SK-N-SH (cell line): Measurements from ENCODE around the gene PHLDA3.

ENCODE experiments used
- ELF1 ChIP-seq: IDR thresholded peaks from 2 replicates; pipeline ENCODE4 v1.4.0; 2012
- EP300 ChIP-seq, 2 experiments: IDR thresholded peaks; 2 replicates each; pipeline versions ENCODE4 v1.4.0 to v1.6.1; 2012; ENCODE audit warnings: borderline replicate concordance in 1 of 2, low read depth in 1 of 2, low read length in 1 of 2
- EZH2phosphoT487 ChIP-seq: fragments of 200-600 bp; sonication (generic); IDR thresholded peaks from 2 replicates; pipeline ENCODE4 v1.6.1; 2017; ENCODE audit warnings: low read depth, mixed run types, mild to moderate bottlenecking, antibody characterized with exemption, moderate library complexity, borderline replicate concordance
- GATA2 ChIP-seq: sonication (generic); formaldehyde crosslinking; IDR thresholded peaks from 2 replicates; pipeline ENCODE4 v1.5.0; 2020; ENCODE audit warnings: mild to moderate bottlenecking, missing genetic modification reagents
- RFX5 ChIP-seq: IDR thresholded peaks from 2 replicates; pipeline ENCODE4 v1.6.1; 2012; ENCODE audit warnings: mild to moderate bottlenecking, improper control_type of control experiment, low read length
- TF ChIP-seq, protein P1 (sequence below): fragments of 200-600 bp; sonication (generic); IDR thresholded peaks from 2 replicates; pipeline ENCODE4 v1.6.1; 2017; ENCODE audit warnings: antibody characterized with exemption, mild to moderate bottlenecking, moderate library complexity
- TF ChIP-seq, protein P2 (sequence below): IDR thresholded peaks from 2 replicates; pipeline ENCODE4 v1.4.0; 2012; ENCODE audit warnings: low read depth, borderline replicate concordance

DNA sequence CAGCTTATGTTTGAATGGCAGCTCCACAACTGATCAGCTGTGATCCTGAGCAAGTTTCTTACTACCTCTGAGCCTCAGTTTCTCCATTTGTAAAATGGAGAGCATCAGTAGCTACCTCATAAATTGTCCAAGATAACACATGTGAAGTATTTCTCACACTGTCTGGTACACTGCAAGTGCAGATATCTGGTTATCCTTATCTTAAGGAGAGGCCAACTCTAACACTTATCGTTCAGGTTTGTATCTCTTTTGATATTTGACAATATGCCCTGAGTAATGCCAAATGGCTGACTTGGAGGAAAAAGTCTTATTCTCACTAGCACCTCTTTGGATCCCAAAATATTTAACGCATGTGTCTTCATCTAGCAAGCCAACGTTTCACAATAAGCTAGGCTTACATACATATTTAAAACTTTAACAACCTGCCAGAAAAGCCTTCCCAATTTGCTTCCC lies 35.2 kb upstream of the PHLDA3 start:
- no peak for TF ChIP-seq ELF1
- no peak for TF ChIP-seq RFX5
- TF ChIP-seq, protein P1, sequence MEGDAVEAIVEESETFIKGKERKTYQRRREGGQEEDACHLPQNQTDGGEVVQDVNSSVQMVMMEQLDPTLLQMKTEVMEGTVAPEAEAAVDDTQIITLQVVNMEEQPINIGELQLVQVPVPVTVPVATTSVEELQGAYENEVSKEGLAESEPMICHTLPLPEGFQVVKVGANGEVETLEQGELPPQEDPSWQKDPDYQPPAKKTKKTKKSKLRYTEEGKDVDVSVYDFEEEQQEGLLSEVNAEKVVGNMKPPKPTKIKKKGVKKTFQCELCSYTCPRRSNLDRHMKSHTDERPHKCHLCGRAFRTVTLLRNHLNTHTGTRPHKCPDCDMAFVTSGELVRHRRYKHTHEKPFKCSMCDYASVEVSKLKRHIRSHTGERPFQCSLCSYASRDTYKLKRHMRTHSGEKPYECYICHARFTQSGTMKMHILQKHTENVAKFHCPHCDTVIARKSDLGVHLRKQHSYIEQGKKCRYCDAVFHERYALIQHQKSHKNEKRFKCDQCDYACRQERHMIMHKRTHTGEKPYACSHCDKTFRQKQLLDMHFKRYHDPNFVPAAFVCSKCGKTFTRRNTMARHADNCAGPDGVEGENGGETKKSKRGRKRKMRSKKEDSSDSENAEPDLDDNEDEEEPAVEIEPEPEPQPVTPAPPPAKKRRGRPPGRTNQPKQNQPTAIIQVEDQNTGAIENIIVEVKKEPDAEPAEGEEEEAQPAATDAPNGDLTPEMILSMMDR = no peak
- TF ChIP-seq, protein P2, sequence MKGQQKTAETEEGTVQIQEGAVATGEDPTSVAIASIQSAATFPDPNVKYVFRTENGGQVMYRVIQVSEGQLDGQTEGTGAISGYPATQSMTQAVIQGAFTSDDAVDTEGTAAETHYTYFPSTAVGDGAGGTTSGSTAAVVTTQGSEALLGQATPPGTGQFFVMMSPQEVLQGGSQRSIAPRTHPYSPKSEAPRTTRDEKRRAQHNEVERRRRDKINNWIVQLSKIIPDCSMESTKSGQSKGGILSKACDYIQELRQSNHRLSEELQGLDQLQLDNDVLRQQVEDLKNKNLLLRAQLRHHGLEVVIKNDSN = no peak
- no peak for TF ChIP-seq EP300 (IDR thresholded peaks at IDR 0.05; ENCODE audit: borderline replicate concordance in 1 of 2, low read depth in 1 of 2, low read length in 1 of 2)
- TF ChIP-seq GATA2 (CRISPR knock-in tag) = no peak
- TF ChIP-seq EZH2phosphoT487 = no peak
